Hepatocyte (in vitro differentiated cells): ENCODE results near the gene FILIP1.

Experiments used
- EZH2 ChIP-seq: fragments of 200-600 bp; sonication (generic); IDR thresholded peaks from 2 replicates; pipeline ENCODE4 v1.6.1; 2016; ENCODE audit warnings: antibody characterized with exemption, mild to moderate bottlenecking, borderline replicate concordance
- TF ChIP-seq, protein P1 (sequence below): fragments of 200-600 bp; sonication (generic); IDR thresholded peaks from 2 replicates; pipeline ENCODE4 v1.5.1; 2016; ENCODE audit warnings: antibody characterized with exemption, mild to moderate bottlenecking; ENCODE audit not compliant: poor library complexity

DNA sequence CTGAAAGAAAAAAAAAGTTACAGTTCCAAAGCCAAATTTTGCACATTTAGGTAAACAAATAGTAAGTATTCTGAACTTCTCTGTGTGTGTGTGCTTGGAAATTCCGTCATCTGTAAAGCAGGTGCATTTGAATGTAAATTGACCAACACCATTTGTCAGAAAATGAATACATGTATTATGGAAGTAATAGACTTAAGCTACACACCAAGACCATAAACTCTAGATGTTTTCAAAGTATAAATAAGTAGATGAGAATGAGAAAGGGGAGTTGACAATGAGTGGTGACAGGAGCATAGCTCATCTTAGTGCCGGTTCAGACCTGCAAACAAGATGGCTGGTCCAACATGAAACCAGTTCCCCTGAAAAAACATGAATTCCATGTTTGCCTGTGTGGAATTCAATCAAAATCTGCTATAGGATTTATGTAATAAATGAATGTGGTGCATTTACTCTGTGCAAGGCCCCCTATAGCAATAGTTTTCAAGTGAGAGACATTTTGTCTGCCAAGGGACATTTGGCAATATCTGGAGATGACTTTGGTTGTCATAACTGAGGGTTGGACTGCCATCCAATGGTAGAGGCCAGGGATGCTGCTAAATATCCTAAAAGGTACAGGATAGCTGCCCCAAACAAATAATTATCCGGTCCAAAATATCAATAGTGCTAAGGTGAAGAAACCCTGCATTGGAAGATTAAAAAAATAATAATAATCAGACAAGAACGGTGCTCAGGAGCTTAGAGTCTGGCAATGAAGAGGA lies 11.0 kb upstream of the FILIP1 start:
- TF ChIP-seq EZH2 = no peak
- TF ChIP-seq, protein P1, sequence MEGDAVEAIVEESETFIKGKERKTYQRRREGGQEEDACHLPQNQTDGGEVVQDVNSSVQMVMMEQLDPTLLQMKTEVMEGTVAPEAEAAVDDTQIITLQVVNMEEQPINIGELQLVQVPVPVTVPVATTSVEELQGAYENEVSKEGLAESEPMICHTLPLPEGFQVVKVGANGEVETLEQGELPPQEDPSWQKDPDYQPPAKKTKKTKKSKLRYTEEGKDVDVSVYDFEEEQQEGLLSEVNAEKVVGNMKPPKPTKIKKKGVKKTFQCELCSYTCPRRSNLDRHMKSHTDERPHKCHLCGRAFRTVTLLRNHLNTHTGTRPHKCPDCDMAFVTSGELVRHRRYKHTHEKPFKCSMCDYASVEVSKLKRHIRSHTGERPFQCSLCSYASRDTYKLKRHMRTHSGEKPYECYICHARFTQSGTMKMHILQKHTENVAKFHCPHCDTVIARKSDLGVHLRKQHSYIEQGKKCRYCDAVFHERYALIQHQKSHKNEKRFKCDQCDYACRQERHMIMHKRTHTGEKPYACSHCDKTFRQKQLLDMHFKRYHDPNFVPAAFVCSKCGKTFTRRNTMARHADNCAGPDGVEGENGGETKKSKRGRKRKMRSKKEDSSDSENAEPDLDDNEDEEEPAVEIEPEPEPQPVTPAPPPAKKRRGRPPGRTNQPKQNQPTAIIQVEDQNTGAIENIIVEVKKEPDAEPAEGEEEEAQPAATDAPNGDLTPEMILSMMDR = peak; percentile 14
